Stomach (tissue), 9 donors: Measurements from ENCODE around the gene MBNL2. TPM values are rescaled to one million over a fixed set of nuclear protein-coding genes. Genes with fewer than 3 reads are reported as not detected.

ENCODE experiments used
- DNase-seq, 2 donors: peaks; one replicate each; pipeline versions ENCODE4 v3.0.0 to v3.0.0-alpha.2; 2013 to 2019
- H3K27ac ChIP-seq, 5 donors: fragments of 200-600 bp in 4 of 5; sonication (generic) in 4 of 5; one replicate each; pipeline ENCODE4 v1.5.1; 2013 to 2019; ENCODE audit warnings: mild to moderate bottlenecking in 1 of 5, moderate library complexity in 1 of 5
- H3K27me3 ChIP-seq, 3 donors: fragments of 200-600 bp; sonication (generic); one replicate each; pipeline ENCODE4 v1.5.1; 2017 to 2019; ENCODE audit warnings: mixed run types in 1 of 3
- H3K36me3 ChIP-seq, 4 donors: fragments of 200-600 bp; sonication (generic); 1 replicate in 3 of 4; 2 replicates in 1 of 4; pipeline ENCODE4 v1.5.1; 2016 to 2019
- H3K4me1 ChIP-seq, 4 donors: fragments of 200-600 bp; sonication (generic); one replicate each; pipeline ENCODE4 v1.5.1; 2016 to 2019
- H3K4me3 ChIP-seq, 4 donors: fragments of 200-600 bp; sonication (generic) in 3 of 4; one replicate each; pipeline ENCODE4 v1.5.1; 2016 to 2019; ENCODE audit warnings: mild to moderate bottlenecking in 1 of 4
- H3K9me3 ChIP-seq, 4 donors: fragments of 200-600 bp; sonication (generic); one replicate each; pipeline ENCODE4 v1.5.1; 2016 to 2019
- CTCF ChIP-seq, 7 experiments: fragments of 450-650 bp in 4 of 7; fragments of 200-600 bp in 3 of 7; sonication (generic) in 3 of 7; IDR thresholded peaks; one replicate each; pipeline ENCODE4 v1.5.1; 2016 to 2019; ENCODE audit warnings: antibody characterized with exemption in 7 of 7, control low read depth in 2 of 7, mild to moderate bottlenecking in 1 of 7
- EP300 ChIP-seq: sonication (generic); formaldehyde crosslinking; IDR thresholded peaks from one replicate; pipeline ENCODE4 v1.6.1; 2017; ENCODE audit warnings: antibody characterized with exemption
- POLR2A ChIP-seq, 4 donors: fragments of 450-650 bp; IDR thresholded peaks; one replicate each; pipeline ENCODE4 v1.6.1; 2016; ENCODE audit warnings: antibody characterized with exemption in 4 of 4, control low read depth in 2 of 4, mild to moderate bottlenecking in 1 of 4, moderate library complexity in 1 of 4
- POLR2AphosphoS5 ChIP-seq, 3 donors: sonication (generic); formaldehyde crosslinking; IDR thresholded peaks; one replicate each; pipeline ENCODE4 v1.6.1; 2016; ENCODE audit warnings: antibody characterized with exemption in 3 of 3
- WGBS, 5 donors: extraction: QIAGEN DNeasy Blood & Tissue Kit in 3 of 5; methylation state at CpG; one replicate each; pipeline versions ENCODE4 v1.1.5 to v1.1.7; 2013 to 2018; 5-methylcytosine and 5-hydroxymethylcytosine counted together
- intact Hi-C: fragments of 100-400 bp; cut with DNase I; formaldehyde crosslinking; loops from one replicate; pipeline ENCODE4 v1.15.1; 2023; ENCODE audit warnings: low total_unique reads
- polyA plus RNA-seq, 3 donors: library from polyadenylated mRNA; stranded (reverse); fragments of 200-250 nt; gene quantifications; one replicate each; pipeline ENCODE4 v1.2.3, GENCODE V29; 2013
- total RNA-seq, 5 donors: library from RNA; depleted of rRNA; stranded (reverse); fragments of >200 nt; gene quantifications; one replicate each; pipeline versions ENCODE4 v1.1.0 to v1.2.3, GENCODE V29; 2014 to 2016
- donor health status: healthy with polysubstance abuse.
- donor health status: Bipolar disorder and iron deficiency.
- donor health status: healthy.

Gene MBNL2
- total and polyA plus RNA-seq, 8 donors: 8.3 to 74.5 (median 25.6) TPM

- no peak for DNase-seq
- H3K9me3 ChIP-seq: no peaks in the 10 kb centered on the region
- WGBS, 5 donors: 94 to 99% (median 97%) methylated on average over 8 of the region's 8 CpGs
- H3K36me3 ChIP-seq: no peaks in the 10 kb centered on the region
- H3K27ac ChIP-seq: no peak overlapping the region
- H3K27me3 ChIP-seq: no peaks in the 10 kb centered on the region
- no peak overlapping the region for H3K4me3 ChIP-seq
- no peak for TF ChIP-seq POLR2A (IDR thresholded peaks at IDR 0.05)
- TF ChIP-seq CTCF (IDR thresholded peaks at IDR 0.05): no peak
- no peak for TF ChIP-seq EP300
- TF ChIP-seq POLR2AphosphoS5 (IDR thresholded peaks at IDR 0.05): no peak
- peaks cover 50 to 82% (median 64%) of the 10 kb centered on the region in 4 donors for H3K4me1 ChIP-seq
- intact Hi-C loops: no loop called here
Measured at GRCh38 chr13:97253581-97254293, 31.6 kb downstream of the MBNL2 start.

- H3K27me3 ChIP-seq: no peaks in the 10 kb centered on the region
- no peaks in the 10 kb centered on the region for H3K9me3 ChIP-seq
- H3K4me1 ChIP-seq: peaks cover 53 to 82% (median 67%) of the 10 kb centered on the region in 4 donors
- no peaks in the 10 kb centered on the region for H3K36me3 ChIP-seq
- WGBS, 5 donors: 60 to 86% (median 80%) methylated on average over 2 of the region's 2 CpGs
- peak overlapping the region in 4 of 5 donors; percentile 18 to 77 (median 60) for H3K27ac ChIP-seq
- no peak overlapping the region for H3K4me3 ChIP-seq
- DNase-seq: no peak
- intact Hi-C loops: no loop called here
- TF ChIP-seq POLR2A (IDR thresholded peaks at IDR 0.05): no peak
- TF ChIP-seq CTCF (IDR thresholded peaks at IDR 0.05): no peak
- peak in 2 of 3 donors; percentile 15 to 28 for TF ChIP-seq POLR2AphosphoS5 (IDR thresholded peaks at IDR 0.05)
- no peak for TF ChIP-seq EP300
Measured at GRCh38 chr13:97254816-97255215, 32.7 kb downstream of the MBNL2 start.

- Histone ChIP-seq H3K4me1 (peaks cover 54 to 82% (median 67%) of the 10 kb centered on the region in 4 donors), H3K9me3 (no peaks in the 10 kb centered on the region), H3K36me3 (no peaks in the 10 kb centered on the region), H3K27me3 (no peaks in the 10 kb centered on the region), H3K4me3 (no peak overlapping the region), H3K27ac (peak overlapping the region in 4 of 5 donors; percentile 18 to 77 (median 60))
- TF ChIP-seq POLR2AphosphoS5 (IDR thresholded peaks at IDR 0.05) (no peak), CTCF (IDR thresholded peaks at IDR 0.05) (no peak), POLR2A (IDR thresholded peaks at IDR 0.05) (no peak), EP300 (no peak)
- intact Hi-C loops: no loop called here
- WGBS, 5 donors: 56 to 76% (median 69%) methylated on average over 3 of the region's 3 CpGs
- DNase-seq: no peak
Measured at GRCh38 chr13:97255515-97256021, 33.4 kb downstream of the MBNL2 start.

- TF ChIP-seq EP300 (no peak), POLR2AphosphoS5 (IDR thresholded peaks at IDR 0.05) (peak in 2 of 3 donors; percentile 78 to 88), CTCF (IDR thresholded peaks at IDR 0.05) (no peak), POLR2A (IDR thresholded peaks at IDR 0.05) (no peak)
- DNase-seq: peak in 1 of 2 donors; percentile 56
- WGBS, 5 donors: 28 to 39% (median 37%) methylated on average over 5 of the region's 5 CpGs
- H3K9me3 ChIP-seq: no peaks in the 10 kb centered on the region
- H3K4me3 ChIP-seq: no peak overlapping the region
- peak overlapping the region in 4 of 5 donors; percentile 18 to 77 (median 60) for H3K27ac ChIP-seq
- no peaks in the 10 kb centered on the region for H3K36me3 ChIP-seq
- no peaks in the 10 kb centered on the region for H3K27me3 ChIP-seq
- peaks cover 58 to 82% (median 69%) of the 10 kb centered on the region in 4 donors for H3K4me1 ChIP-seq
- intact Hi-C loops: no loop called here
Measured at GRCh38 chr13:97256343-97256783, 34.2 kb downstream of the MBNL2 start.
